ENCODE measurements around the gene PXDN. TPM values are rescaled to one million over a fixed set of nuclear protein-coding genes. Genes with fewer than 3 reads are reported as not detected.

PXDN gene
- total and polyA plus RNA-seq, 9 of the 15 experiments (the other 6 are each of a cell fraction or from before 2014, with no cell fraction given), result 0.49 TPM; not detected in 8

GRCh38 chr2:1602278-1603010, 141.9 kb downstream of the PXDN start:
- Histone ChIP-seq H2AFZ (ENCODE audit: low read depth, low read length) (no peak overlapping the region), H3K27ac (ENCODE audit: extremely low read depth, low read depth, low read length) (no peak overlapping the region), H4K20me1 (replicated peaks; ENCODE audit: control insufficient read depth, insufficient read depth, low read length) (no peaks in the 10 kb centered on the region; the same call in 1 of the 2 replicates), H3K4me1 (replicated peaks in 1 of 2; ENCODE audit: control insufficient read depth in 2 of 2, insufficient read depth in 2 of 2, low read length in 2 of 2) (peaks cover 0 to 4% of the 10 kb centered on the region in 2 experiments; a peak in 1 of 5 replicates), H3K36me3 (ENCODE audit: control insufficient read depth, insufficient read depth, low read length) (no peaks in the 10 kb centered on the region), H3K9me3 (replicated peaks; ENCODE audit: control insufficient read depth, insufficient read depth, low read depth, low read length) (no peaks in the 10 kb centered on the region), H3K27me3 (ENCODE audit: control insufficient read depth in 2 of 2, insufficient read depth in 2 of 2, low read length in 2 of 2) (peaks cover 0 to 46% of the 10 kb centered on the region in 2 experiments; a peak in 2 of 5 replicates), H3K4me2 (ENCODE audit: insufficient read depth, low read length) (no peak overlapping the region), H3K79me2 (ENCODE audit: control insufficient read depth, insufficient read depth, low read length) (no peaks in the 10 kb centered on the region), H3K9ac (ENCODE audit: insufficient read depth in 1 of 2, low read depth in 2 of 2, low read length in 2 of 2) (no peak overlapping the region), H3K4me3 (no peak overlapping the region), H3K9me1 (ENCODE audit: control insufficient read depth, insufficient read depth, low read length) (peaks cover 4% of the 10 kb centered on the region)
- ATAC-seq, result no peak
- TF ChIP-seq RBM25 (IDR thresholded peaks at IDR 0.05; ENCODE audit: low read depth, low read length, severe bottlenecking) (peak; percentile 24), EP300 (IDR thresholded peaks at IDR 0.05; ENCODE audit: low read length) (no peak)
- 4% methylated on average over 9 of the region's 15 CpGs for WGBS (ENCODE audit: insufficient coverage, low coverage, missing lambda C conversion rate)
- intact Hi-C loops (cut with micrococcal nuclease) (no loop called here), in situ Hi-C loops (cut with MboI) (no loop called here)
- POLR2A ChIA-PET, result no interaction called here
- CTCF ChIA-PET (ENCODE audit: low intra/inter-chr PET ratio), result no interaction called here
- no TSS peak for BruUV-seq (replicated peaks)
- DNase-seq (ENCODE audit: extremely low read depth in 1 of 4, low spot score in 3 of 4), result no peak
- FAIRE-seq, result no peak

GRCh38 chr2:1601471-1602277, 142.6 kb downstream of the PXDN start:
- no peak for ATAC-seq
- POLR2A ChIA-PET, result no interaction called here
- H3K27ac ChIP-seq (ENCODE audit: extremely low read depth, low read depth, low read length), result no peak overlapping the region

More at GRCh38 chr2:1601471-1602277, 142.6 kb downstream of the PXDN start:
- in situ Hi-C loops (cut with MboI), result no loop called here
- no peaks in the 10 kb centered on the region for H3K36me3 ChIP-seq (ENCODE audit: control insufficient read depth, insufficient read depth, low read length)
- H3K9ac ChIP-seq (ENCODE audit: insufficient read depth in 1 of 2, low read depth in 2 of 2, low read length in 2 of 2), result no peak overlapping the region
- no peaks in the 10 kb centered on the region; the same call in 1 of the 2 replicates for H4K20me1 ChIP-seq (replicated peaks; ENCODE audit: control insufficient read depth, insufficient read depth, low read length)
- H3K9me1 ChIP-seq (ENCODE audit: control insufficient read depth, insufficient read depth, low read length), result peaks cover 4% of the 10 kb centered on the region
- DNase-seq (ENCODE audit: extremely low read depth in 1 of 4, low spot score in 3 of 4) (no peak), FAIRE-seq (no peak)
- CTCF ChIA-PET (ENCODE audit: low intra/inter-chr PET ratio), result no interaction called here
- intact Hi-C loops (cut with micrococcal nuclease), result no loop called here
- TF ChIP-seq MIER1 (IDR thresholded peaks at IDR 0.05; ENCODE audit: low read depth) (no peak), DIDO1 (tag; IDR thresholded peaks at IDR 0.05; ENCODE audit: low read depth) (no peak), RFX7 (CRISPR knock-in tag; IDR thresholded peaks at IDR 0.05) (no peak), MED1 (CRISPR knock-in tag; IDR thresholded peaks at IDR 0.05; ENCODE audit: borderline replicate concordance) (no peak), FOXM1 (IDR thresholded peaks at IDR 0.05; ENCODE audit: low read depth) (no peak), FOXM1 (CRISPR knock-in tag; IDR thresholded peaks at IDR 0.05; ENCODE audit: low read depth) (no peak), RBM39 (optimal IDR thresholded peaks at IDR 0.05; ENCODE audit: low read depth, low read length) (no peak), U2AF2 (optimal IDR thresholded peaks at IDR 0.05; ENCODE audit: low read depth, low read length) (no peak), TBP (optimal IDR thresholded peaks at IDR 0.05; ENCODE audit: low read depth, low read length) (no peak), FIP1L1 (IDR thresholded peaks at IDR 0.05; ENCODE audit: low read depth, low read length, poor library complexity, severe bottlenecking) (no peak), ZNF699 (CRISPR knock-in tag; IDR thresholded peaks at IDR 0.05; ENCODE audit: insufficient replicate concordance) (no peak)
- H3K4me3 ChIP-seq, result no peak overlapping the region
- H3K27me3 ChIP-seq (ENCODE audit: control insufficient read depth in 2 of 2, insufficient read depth in 2 of 2, low read length in 2 of 2), result peaks cover 0 to 46% of the 10 kb centered on the region in 2 experiments; a peak in 2 of 5 replicates
- no peak overlapping the region for H3K4me2 ChIP-seq (ENCODE audit: insufficient read depth, low read length)
- H3K9me3 ChIP-seq (replicated peaks; ENCODE audit: control insufficient read depth, insufficient read depth, low read depth, low read length), result no peaks in the 10 kb centered on the region
- WGBS (ENCODE audit: insufficient coverage, low coverage, missing lambda C conversion rate), result 1% methylated on average over 26 of the region's 27 CpGs
- no TSS peak for BruUV-seq (replicated peaks)
- no peaks in the 10 kb centered on the region for H3K79me2 ChIP-seq (ENCODE audit: control insufficient read depth, insufficient read depth, low read length)
- H3K4me1 ChIP-seq (replicated peaks in 1 of 2; ENCODE audit: control insufficient read depth in 2 of 2, insufficient read depth in 2 of 2, low read length in 2 of 2), result peaks cover 0 to 4% of the 10 kb centered on the region in 2 experiments; a peak in 1 of 5 replicates
- no peak overlapping the region for H2AFZ ChIP-seq (ENCODE audit: low read depth, low read length)

All from K562 (cell line).